Suprapubic skin (tissue), 3 donors: Measurements from ENCODE around the gene GRB10.

Experiments
- EP300 ChIP-seq: sonication (generic); formaldehyde crosslinking; IDR thresholded peaks from one replicate; pipeline ENCODE4 v1.6.1; 2017; ENCODE audit warnings: antibody characterized with exemption
- POLR2A ChIP-seq, 2 donors: fragments of 450-650 bp; IDR thresholded peaks; one replicate each; pipeline ENCODE4 v1.6.1; 2017; ENCODE audit warnings: antibody characterized with exemption in 2 of 2, mild to moderate bottlenecking in 2 of 2, moderate library complexity in 2 of 2
- TF ChIP-seq, protein P1 (sequence below), 2 donors: fragments of 200-600 bp in 1 of 2; fragments of 450-650 bp in 1 of 2; sonication (generic) in 1 of 2; IDR thresholded peaks; one replicate each; pipeline ENCODE4 v1.5.1; 2016 to 2019; ENCODE audit warnings: antibody characterized with exemption in 2 of 2, mild to moderate bottlenecking in 1 of 2, moderate library complexity in 1 of 2

GRCh38 chr7:50697748-50698147 is 84.9 kb downstream of the GRB10 start:
- no peak for TF ChIP-seq POLR2A (IDR thresholded peaks at IDR 0.05)
- TF ChIP-seq, protein P1, sequence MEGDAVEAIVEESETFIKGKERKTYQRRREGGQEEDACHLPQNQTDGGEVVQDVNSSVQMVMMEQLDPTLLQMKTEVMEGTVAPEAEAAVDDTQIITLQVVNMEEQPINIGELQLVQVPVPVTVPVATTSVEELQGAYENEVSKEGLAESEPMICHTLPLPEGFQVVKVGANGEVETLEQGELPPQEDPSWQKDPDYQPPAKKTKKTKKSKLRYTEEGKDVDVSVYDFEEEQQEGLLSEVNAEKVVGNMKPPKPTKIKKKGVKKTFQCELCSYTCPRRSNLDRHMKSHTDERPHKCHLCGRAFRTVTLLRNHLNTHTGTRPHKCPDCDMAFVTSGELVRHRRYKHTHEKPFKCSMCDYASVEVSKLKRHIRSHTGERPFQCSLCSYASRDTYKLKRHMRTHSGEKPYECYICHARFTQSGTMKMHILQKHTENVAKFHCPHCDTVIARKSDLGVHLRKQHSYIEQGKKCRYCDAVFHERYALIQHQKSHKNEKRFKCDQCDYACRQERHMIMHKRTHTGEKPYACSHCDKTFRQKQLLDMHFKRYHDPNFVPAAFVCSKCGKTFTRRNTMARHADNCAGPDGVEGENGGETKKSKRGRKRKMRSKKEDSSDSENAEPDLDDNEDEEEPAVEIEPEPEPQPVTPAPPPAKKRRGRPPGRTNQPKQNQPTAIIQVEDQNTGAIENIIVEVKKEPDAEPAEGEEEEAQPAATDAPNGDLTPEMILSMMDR (IDR thresholded peaks at IDR 0.05): no peak
- no peak for TF ChIP-seq EP300
